ENCODE results near the gene JAKMIP1.
"Not testable (repeated sequence)": the region's sequence is repeated elsewhere in the genome, so short reads cannot be mapped to it uniquely, and the experiment has no call there.

Gene JAKMIP1

DNA sequence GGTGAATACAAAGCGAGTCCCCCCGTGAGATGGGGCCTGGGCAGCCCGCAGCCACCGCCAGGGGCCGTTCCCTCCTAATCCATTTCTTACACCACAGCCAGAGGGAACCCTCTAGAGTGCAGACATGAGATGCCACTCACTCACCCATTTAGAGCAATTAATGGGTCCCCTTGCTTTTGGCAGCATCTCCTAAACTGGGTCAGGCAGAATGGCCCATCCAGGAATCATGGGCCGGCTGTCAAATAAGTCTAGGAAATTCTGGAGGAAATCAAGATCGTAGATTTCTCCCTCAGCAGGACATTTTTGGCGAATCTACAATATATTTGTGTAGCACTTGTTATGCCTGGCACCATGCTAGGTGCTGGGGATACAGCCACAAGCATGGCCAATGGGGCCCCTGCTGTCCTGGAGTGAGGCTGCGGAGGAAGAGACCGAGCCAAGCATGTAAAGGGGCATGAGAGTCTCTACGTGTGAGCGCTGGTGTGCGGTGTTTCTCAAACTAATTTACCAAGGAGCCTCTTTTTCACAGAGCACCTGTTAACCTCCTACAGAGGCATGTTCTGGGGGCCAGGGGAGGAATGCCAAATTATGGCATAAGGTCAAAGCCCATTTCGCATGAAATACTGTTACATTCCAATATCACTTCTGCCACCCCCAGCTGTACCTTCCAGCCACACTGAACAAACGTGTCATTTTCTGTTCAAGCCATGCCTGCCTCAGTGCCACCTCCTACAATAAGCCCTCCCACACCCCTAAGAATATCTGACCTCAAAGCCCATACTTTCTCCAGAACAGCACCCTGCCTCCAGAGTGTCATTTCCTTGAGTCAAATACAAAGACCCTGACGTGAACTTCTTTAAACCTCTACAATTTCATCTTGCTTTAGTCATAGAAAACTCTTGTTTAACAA, 28.1 kb upstream of the JAKMIP1 start:
- DNase-seq, result no peak

DNA sequence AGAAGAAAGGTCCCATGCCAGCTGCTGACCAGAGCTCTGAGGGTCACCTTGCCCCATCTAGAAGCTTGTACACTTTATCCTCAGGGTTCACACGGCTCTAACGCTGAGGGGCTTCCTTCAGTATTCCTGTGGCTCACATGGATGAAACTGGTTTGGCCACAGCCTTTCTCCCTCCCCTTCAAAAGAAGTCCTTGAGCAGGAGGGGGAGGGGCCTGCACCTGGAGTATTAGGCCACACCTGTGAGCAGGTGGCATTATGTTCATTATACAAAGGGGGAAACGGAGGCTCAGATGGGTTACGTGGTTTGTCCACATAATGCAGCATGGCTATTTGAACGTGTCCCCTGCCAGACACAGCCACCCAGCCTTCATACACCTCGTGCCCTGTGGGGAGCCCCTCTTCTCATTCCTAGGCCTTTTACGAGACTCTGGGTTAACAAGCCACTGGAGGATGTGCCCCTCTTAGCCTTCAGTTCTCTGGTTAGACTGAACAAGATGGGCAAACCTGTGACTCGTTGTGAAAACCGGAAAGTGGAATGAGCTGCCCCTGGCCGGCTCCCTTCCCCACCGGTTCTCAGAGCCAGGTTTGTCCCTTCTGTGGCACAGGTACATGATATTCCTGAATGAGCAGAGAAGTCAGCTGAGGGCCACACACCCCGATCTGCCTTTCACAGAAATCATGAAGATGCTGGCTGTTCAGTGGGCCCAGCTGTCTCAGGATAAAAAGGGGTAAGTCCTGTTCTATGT, 27.2 kb upstream of the JAKMIP1 start:
- DNase-seq, result no peak

DNA sequence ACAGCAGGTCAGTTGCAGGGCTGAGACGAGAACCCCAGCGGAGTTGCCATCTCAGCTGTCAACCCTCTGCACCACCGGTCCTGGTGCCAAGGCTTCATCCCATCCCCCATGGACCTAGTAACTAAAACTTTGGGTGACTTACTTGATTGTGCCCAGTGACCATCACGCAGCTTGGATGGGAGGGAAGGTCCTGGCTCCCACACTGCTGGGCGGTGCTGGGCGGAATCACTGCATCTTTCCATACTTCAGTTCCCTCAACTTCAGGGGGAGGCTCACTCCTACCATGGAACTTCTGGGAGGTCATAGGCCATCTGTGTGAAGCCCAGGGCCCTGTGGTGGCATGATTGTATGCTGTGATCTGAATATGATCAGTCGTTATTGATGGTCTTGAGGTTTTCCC, 26.2 kb upstream of the JAKMIP1 start:
- DNase-seq, result no peak

DNA sequence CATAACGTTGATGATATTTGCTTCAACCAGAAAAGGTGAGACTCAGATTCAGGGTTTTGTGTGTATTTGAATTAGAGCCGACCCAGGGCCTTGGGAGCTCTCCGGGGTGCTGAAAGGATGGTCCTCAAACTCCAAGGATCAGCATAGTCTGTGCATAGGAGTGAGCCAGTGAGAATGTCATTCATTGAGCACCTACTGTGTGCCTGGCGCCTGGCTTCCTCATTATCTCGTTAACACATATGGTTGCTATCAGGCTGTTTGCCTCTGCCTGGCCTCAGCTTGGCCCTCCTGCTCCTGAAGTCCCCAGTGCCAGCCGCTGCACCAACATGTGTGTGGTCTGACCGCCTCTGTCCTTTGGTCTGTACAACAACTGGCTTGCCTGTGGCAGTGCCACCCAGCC, 25.1 kb upstream of the JAKMIP1 start:
- DNase-seq, result no peak

DNA sequence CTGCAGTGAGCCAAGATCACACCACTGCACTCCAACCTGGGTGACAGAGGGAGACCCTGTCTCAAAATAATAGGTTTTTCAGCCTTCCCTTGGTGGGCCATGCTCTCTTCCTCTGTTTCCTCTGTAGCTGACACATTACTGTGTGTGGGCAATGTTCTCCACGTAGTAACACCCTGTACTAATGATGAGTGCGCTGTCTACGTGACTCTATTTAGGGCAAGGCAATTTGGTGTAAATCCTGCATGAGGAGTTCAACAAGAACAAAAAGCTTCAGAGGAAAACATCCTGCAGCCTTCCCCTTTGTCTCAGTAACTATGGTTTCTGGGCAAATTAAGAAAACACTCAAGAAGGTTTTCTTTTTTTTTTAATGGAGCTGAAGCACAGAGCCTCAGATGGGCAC, 24.4 kb upstream of the JAKMIP1 start:
- DNase-seq, result no peak

DNA sequence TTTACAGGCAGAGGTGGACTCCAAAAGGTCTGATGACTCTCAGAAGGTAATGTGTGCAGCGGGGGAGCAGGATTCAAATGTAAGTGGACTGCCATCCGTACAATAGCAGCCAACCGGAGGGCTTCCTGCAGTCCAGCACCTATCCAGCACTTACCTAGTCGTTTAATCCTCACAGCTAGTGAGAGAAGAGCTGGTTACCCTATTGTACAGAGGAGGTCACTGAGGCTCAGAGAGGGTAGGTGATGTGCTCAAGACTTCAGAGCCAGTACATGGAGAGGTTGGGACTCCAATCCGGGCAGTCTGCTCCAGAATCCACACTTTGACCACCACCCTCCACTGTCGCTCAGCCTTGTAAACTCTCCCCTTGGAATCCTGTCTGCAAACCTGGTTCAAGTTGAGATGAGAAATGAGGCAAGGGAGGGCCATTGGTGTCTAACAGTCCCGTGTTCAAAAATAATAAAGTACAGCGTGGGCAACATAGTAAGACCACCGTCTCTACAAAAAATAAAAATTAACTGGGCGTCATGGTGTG, 22.5 kb upstream of the JAKMIP1 start:
- DNase-seq, result no peak

DNA sequence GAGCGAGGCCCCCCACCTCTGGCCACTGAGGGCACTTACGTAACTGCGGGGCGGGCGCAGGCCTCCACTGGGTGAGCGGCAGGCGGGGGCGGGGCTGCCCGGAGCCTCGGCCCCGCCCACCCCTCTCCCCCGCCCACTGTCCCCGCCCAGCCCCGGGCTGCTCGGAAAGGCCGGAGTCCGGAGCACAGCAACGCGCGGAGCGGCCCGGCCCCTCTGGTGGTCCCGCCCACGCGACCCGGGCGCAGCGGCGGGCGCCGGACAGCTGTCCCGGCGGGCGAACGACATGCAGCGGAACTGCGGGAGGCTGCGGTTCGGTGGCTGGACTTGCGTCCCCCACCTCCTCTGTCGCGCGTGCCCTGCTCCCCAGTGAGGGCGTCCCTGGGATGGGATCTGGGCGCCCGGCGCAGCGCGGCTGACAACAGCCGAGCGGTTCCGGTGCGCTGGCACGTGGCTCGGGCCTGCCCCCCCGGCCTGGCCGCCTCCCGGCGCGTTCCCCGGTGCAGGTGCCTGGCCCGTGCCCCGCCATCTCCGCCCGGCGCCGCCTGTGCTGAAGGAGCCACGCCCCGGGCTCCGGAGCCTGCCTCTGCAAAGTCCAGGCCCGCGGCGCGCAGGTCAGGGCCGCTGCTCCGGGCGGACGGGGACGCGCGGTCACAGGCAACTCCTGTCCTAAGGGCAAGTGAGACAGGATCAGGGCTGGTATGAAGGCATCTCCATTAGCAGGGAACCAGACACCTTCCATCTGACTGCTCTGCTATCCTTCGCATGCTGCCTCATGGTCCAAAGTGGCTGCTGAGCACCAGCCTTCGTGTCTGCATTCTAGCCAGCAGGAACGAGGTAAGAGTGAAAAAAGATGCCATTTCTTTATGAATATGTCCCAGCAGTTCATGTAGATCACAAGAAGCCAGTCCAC, 21.8 kb upstream of the JAKMIP1 start:
- DNase-seq, result peak; percentile 42

DNA sequence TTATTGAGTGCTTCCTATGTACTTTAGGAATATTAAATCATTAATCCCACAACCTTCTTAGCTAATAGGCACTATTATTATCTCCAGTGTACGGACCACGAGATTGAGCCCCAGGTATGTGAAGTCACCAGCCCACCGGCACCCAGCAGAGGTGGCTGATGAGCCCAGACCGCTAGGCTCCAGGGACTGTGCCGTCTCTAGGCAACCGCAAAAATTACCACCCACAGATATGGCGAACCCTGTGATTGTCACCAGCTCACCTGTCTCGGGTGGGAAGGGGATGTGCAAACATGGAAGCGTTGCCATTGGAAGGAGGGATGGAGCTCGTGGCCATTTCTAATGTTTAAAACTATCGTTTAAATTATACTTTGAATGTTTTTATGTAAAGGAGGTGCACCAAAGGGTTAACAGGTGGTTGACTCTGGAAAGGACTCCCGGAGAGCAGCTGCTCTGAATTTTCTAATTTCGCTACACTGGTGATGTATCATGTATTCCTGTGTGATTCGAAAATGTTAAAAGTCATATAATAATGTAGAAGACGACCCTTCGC, 21.0 kb upstream of the JAKMIP1 start:
- no peak for DNase-seq

DNA sequence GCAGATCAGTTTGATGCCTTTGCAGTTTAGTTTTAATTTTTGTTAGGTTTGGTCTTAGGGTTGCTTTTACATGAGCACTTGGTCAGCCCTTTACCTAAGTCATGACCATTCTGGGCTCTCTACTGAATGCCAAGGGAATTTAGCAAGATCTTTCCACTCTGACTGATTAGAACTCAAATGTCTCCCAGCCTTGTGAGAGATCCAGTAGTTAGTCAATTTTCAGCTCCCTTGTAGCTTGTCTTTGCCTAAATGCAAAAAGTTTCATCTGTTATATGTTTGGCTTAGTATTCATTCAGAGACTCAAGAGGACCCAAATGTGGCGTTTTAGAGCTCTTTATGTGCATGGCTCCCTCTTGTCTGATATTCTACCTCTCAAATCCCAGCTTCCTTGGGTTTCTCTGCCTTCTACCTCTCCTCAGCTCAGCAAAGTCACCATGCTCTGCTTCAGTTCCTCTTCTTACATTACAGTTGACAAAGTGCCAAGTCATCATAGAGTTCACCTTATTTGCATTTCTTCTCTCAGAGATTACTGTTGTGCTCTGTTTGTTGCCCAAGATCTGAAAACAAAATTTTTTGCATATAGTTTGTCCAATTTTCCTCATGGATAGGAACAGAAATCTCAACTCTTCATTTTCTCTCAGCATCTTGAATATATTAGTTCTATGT, 17.5 kb upstream of the JAKMIP1 start:
- no peak for DNase-seq

DNA sequence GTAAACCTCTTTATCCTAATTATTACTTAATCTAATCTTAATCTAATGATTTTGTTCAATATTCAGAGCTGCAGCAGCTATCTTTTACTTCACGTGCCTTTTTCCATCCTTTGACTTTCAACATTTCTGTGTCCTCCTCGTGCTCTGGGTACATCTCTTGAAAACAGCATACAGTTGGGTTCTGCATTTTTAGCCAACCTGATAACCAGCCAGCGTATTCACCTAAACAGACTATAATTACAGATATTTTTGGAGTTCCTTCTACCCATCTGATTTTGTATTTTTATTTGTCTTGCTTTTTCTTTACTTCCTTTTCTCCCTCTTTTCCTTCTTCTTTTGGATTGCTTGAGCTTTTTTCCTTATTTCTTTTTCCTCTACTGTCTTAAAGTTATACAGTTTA, 16.2 kb upstream of the JAKMIP1 start:
- DNase-seq, result no peak

DNA sequence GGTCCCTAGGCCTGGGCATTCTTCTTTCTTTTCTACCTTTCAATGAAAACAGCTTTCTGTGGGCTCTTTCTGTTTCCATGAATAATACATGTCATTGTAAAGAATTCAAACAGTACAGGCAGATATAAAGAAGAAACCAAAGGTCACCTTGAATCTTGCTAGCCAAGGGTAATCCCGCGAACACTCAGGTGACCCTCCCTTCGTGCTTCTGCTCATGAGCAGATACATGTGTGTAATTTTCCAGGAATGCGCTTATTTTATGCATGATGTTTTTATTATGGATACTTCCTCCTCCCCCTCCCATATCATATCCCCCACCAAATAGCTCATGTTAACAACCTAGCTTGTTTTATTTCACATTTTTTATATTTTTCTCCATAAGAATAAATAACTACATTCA, 9.6 kb upstream of the JAKMIP1 start:
- no peak for DNase-seq

DNA sequence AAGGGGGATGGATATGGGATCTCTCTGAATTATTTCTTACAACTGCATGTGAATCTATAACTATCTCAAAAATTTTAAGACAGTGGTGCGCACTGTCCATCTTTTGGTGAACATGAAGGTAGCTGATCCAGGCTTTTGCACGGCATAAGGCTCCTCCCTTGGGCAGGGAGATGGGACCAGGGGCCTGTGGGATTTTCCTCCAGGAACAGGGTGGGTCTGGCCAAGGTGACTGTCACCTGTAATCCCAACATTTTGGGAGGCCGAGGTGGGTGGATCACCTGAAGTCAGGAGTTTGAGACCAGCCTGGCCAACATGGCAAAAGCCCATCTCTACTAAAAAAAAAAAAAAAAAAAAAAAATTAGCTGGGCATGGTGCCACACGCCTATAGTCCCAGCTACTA, 8.9 kb upstream of the JAKMIP1 start:
- DNase-seq, result not testable (repeated sequence)

DNA sequence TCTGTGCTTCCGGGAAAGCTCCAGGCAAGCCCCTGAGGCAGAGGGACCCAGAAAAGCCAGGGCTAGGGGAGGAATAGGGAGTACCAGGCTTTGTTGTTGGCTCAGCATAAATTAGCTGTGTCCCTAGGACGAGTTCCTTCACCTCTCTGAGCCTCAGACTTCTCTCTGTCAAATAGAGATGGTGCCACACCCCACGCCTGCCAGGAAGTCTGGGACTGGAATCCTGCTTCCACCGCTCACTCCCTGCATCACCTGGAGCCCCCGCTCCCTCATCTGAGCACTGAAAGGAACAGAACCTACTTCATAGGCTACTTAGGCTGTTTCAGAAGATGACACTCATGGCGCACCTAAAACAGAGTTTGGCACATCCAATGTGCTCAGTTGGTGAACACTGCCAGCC, 8.1 kb upstream of the JAKMIP1 start:
- no peak for DNase-seq

DNA sequence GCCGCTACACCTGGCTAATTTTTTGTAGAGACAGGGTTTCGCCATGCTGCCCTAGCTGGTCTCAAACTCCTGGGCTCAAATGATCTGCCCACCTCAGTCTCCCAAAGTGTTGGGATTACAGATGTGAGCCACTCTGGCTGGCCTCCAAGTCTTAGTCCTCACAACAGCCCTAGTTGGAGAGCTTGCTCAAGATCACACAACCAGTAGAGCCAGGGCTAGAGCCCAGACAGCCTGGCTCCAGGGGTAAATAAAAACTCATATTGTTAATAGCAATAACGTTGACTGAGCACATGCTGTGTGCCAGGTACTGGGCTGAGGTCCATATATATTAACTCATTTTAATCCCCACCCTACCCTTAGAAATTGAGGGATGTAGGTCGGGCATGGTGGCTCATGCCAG, 7.3 kb upstream of the JAKMIP1 start:
- no peak for DNase-seq

DNA sequence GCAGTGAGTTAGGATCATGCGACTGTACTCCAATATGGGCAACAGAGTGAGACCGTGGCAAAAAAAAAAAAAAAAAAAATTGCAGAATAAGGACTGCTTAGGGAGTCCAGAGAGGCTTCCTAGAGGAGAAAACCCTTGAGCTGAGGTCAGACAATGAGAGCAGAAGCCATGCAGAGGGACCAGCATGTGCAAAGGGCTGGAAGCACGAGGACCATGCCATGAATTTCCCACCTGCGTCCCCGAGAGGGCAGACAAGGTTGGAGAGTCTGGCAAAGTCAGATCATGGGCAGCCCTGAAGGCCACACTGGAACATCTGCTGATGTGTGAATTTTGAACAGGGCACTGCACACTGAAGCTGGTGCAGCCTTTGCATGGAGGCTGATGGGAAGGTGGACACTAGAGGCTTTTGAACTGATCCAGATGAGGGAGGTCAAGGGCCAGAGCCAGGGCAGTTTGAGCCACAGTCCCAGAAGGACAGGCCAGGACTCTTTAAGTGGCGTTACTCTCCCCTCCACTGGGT, 6.5 kb upstream of the JAKMIP1 start:
- no peak for DNase-seq

DNA sequence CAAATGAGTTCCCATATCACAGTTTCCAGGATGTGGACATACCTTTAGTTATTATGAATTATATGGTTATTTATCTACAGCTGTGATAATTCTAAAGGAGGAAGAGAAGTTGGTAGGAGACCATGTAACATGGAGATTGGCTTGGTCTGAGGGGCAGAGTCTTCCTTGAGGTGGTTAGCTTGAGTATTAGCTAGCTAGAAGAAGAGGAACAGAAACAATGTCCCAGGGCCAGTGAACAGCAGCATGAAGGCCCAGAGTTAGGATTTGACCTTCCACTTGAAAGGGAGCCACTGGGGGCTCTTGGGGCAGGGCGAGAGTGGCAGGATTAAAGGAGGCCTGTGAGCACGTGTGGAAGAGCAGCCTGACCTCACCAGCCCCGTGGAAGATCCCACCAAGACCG, 5.6 kb upstream of the JAKMIP1 start:
- DNase-seq, result no peak

DNA sequence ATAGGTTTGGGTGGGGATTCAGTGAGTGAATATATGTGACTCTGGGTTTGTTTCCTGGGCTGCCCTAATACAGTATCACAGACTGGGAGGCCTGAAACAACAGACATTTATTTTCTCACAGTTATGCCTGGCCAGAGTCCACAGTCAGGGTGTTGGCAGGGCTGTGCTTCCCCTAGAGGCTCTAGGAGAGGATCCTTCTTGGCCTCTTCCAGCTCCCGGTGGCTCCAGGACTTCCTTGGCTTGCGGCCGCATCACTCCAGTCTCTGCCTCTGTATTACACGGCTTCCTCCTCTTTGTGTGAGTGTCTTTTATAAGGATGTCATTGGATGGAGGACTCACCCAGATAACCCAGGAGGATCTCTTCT, 5.2 kb upstream of the JAKMIP1 start:
- no peak for DNase-seq

DNA sequence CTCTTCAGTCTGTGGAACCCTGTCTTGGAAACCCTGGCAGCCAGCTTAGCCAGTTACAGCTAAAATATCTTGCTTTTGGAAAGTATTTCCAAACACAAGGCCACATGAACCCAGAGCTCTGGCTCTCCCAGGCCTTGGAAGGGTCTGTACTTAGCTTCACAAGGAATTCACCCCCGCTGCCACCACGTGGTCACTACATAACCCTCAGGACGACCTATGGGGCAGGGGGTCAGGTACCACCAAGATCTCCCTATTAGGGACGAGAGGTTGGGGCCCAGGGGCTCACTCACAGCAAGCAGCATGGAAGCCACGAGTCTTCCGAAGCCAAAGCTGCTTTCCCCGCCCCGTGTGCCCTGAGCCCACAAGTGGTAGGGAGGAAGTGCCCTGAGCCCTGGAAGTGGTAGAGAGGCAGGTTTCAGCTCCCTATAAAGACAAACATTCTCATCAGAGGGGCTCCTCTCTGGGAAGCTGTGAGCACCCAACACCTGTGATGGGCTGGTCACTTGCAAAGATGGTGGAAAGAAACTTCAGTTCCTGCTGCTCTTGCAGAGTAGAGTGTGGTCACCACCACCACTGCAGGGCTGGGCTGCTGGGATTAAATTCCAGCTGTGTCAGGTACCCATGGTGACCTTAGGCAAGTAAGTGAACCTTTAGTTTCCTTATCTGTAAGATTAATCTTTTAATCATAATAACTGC, 4.7 kb upstream of the JAKMIP1 start:
- no peak for DNase-seq

DNA sequence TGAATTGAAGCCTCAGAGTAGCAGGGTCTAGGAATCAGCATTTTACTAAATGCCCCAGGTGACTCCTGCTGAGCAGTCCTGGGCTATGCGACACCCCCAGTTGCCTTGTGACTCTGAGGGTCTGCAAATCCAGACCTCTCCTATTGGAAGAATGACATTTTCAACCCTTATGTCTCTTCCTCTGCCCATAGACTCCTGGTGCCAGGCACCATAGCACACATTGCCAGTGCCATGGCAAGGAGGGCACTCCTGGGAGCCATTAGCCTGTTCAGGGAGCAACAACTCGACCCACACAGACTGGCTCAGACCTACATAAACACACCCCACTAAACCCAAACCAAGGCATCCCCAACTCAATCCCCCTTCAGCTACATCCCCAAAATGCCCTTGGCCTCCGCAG, 3.7 kb upstream of the JAKMIP1 start:
- DNase-seq, result no peak

DNA sequence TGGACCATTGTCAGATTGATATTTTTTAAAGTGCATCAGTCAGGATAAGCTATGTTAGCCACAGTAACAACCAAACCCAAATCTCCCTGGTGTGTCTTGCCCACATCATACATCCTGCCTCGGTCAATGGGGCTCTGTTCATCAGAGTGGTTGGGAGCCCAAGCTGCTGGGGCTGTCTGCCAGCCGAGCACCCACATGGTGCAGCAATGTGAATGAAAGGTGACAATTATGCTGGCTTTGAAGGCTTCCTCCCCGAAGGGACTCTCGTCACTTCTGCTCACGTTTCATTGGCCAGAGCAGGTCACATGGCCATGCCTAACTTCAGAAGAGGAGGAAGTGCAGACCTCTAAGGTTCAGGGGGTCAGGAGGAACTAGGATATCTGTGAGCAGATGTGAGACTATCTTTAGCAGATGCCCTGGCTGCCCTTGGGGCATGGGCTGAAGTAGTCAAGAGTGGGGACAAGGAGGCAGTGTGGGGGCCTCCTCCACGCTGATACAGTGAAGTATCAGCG, 1.3 kb upstream of the JAKMIP1 start:
- peak; percentile 58 for DNase-seq

DNA sequence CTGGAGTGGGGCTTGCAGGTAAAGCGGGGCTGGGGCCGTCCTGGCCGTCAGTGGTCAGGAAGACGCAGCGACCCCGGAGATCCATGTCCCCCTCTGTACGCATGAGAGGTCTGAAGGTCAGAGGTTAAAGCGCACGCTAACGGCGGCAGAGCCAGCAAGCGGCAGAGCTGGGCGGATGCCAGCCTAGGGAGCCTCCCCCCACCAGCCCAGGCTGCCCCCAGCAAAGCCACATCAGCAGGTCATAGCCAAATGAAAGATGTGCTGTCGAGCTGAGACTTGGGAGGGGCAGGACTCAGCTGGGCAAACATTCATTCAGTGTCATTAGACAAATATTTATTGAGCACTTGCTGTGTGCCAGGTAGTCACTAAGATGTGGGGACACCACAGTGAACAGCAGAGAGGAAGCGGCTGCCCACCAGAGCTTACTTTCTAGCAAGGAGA, 593 bp upstream of the JAKMIP1 start:
- DNase-seq, result peak; percentile 29
